ENCODE data around the gene TASP1.
"Not testable (repeated sequence)": the region's sequence is repeated elsewhere in the genome, so short reads cannot be mapped to it uniquely, and the experiment has no call there.

TASP1 gene

DNA sequence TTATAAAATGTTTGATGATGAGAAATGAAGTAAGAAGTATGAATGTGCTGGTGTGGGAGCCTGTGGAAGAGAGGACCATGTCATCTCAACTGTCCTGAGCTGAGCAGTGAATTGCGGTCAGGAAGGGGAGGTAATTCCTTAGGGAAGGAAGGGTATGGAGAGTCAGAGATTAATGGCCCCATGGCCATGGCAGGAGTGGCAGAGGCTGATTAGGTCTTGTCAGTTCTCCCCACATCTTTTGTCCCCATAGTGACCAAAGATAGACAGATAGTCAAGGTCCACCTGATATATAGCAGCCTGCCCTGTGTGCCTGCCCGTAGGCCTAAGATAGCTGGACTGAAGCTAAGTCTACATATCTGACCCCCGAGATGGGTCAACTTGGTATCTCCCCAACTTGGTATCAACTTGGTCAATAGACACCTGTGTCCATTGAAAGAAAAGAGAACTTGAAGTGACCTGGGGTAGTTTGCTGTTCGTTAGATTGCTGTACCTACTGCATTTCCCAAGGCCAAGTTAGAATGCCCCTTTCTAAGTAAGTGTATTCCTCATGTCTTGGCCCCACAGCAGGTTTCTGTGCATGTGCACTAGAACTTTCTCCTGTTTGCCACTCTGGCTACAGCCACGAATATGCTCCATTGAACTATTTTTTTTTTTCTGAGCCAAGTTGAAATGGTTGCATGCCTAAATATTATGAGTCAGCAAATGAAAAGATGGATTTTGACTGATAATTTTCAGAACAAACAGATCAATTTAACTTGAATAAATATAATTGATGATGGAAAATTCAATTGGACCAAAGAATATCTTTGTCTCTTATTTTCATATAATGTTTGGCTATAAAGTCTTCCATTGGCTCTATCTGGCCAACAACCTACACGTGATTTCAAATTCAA lies 274.2 kb downstream of the TASP1 start:
- no peak for TF ChIP-seq CTCF (IDR thresholded peaks at IDR 0.05; ENCODE audit: insufficient read depth, low read length, poor library complexity, severe bottlenecking)
- H3K4me3 ChIP-seq (replicated peaks; ENCODE audit: low read depth, low read length): no peak overlapping the region
- H3K27me3 ChIP-seq (replicated peaks; ENCODE audit: control insufficient read depth, insufficient read depth, low read length): no peaks in the 10 kb centered on the region
- no peaks in the 10 kb centered on the region for H3K36me3 ChIP-seq (ENCODE audit: control insufficient read depth, insufficient read depth, low read length)
- no peak for DNase-seq (ENCODE audit: extremely low read depth, insufficient read length)

DNA sequence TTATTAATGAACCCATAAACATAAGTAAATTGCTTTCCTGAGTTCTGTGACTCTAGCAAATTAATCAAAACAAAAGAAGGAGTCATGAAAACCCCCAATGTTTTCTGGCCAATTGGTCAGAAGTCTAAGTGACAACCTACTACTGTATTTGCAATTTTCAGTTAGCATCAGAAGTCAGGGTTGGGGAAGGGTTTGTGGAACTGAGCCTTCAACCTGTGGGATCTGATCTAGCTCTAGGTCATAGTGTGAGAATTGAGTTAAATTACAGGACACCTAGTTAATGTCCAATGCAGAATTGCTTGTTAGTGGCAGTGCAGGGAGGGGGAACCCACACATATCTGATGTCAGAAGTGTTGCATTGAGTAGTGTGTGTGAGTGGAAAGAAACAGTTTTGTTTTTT lies 275.3 kb downstream of the TASP1 start:
- DNase-seq (ENCODE audit: extremely low read depth, insufficient read length): no peak
- Histone ChIP-seq H3K4me3 (replicated peaks; ENCODE audit: low read depth, low read length) (no peak overlapping the region), H3K36me3 (ENCODE audit: control insufficient read depth, insufficient read depth, low read length) (no peaks in the 10 kb centered on the region), H3K27me3 (replicated peaks; ENCODE audit: control insufficient read depth, insufficient read depth, low read length) (no peaks in the 10 kb centered on the region)
- TF ChIP-seq CTCF (IDR thresholded peaks at IDR 0.05; ENCODE audit: insufficient read depth, low read length, poor library complexity, severe bottlenecking): no peak

DNA sequence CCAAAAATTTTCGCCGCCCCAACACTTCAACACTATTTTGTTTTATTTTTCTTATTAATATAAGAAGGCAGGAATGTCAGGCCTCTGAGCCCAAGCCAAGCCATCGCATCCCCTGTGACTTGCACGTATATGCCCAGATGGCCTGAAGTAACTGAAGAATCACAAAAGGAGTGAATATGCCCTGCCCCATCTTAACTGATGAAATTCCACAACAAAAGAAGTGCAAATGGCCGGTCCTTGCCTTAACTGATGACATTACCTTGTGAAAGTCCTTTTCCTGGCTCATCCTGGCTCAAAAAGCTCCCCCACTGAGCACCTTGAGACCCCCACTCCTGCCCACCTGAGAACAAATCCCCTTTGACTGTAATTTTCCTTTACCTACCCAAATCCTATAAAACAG lies 276.6 kb downstream of the TASP1 start:
- H3K36me3 ChIP-seq (ENCODE audit: control insufficient read depth, insufficient read depth, low read length); H3K27me3 ChIP-seq (replicated peaks; ENCODE audit: control insufficient read depth, insufficient read depth, low read length); H3K4me3 ChIP-seq (replicated peaks; ENCODE audit: low read depth, low read length); DNase-seq (ENCODE audit: extremely low read depth, insufficient read length): not testable (repeated sequence)

GRCh38 chr20:13358936-13359335 lies 279.8 kb downstream of the TASP1 start:
- H3K36me3 ChIP-seq (ENCODE audit: control insufficient read depth, insufficient read depth, low read length); H3K27me3 ChIP-seq (replicated peaks; ENCODE audit: control insufficient read depth, insufficient read depth, low read length); DNase-seq (ENCODE audit: extremely low read depth, insufficient read length); H3K4me3 ChIP-seq (replicated peaks; ENCODE audit: low read depth, low read length): not testable (repeated sequence)

- H3K4me3 ChIP-seq (replicated peaks; ENCODE audit: low read depth, low read length); H3K36me3 ChIP-seq (ENCODE audit: control insufficient read depth, insufficient read depth, low read length); DNase-seq (ENCODE audit: extremely low read depth, insufficient read length); H3K27me3 ChIP-seq (replicated peaks; ENCODE audit: control insufficient read depth, insufficient read depth, low read length): not testable (repeated sequence)
These were observed 280.9 kb downstream of the TASP1 start for GRCh38 chr20:13357782-13358181.

DNA sequence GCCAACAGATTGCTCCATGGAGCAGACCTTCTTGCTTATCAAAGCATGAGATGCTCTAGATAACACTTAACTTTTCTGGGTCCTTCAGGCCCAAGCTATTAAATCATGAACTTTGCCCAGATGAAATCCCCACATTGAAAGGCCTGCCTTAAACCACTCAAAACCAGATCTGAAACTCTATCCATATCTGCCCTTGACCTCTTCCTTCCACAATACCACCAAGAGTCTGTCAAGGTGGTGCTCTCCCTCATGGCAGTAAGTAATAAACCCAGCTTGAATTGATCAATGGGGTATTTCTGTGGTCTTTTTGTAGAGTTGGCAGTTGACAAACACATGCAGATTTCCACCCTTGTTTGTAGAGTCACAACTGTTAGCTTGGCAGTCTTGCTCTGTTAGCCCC lies 282.1 kb downstream of the TASP1 start:
- Histone ChIP-seq H3K4me3 (replicated peaks; ENCODE audit: low read depth, low read length) (no peak overlapping the region), H3K36me3 (ENCODE audit: control insufficient read depth, insufficient read depth, low read length) (no peaks in the 10 kb centered on the region), H3K27me3 (replicated peaks; ENCODE audit: control insufficient read depth, insufficient read depth, low read length) (no peaks in the 10 kb centered on the region)
- no peak for DNase-seq (ENCODE audit: extremely low read depth, insufficient read length)
- TF ChIP-seq CTCF (IDR thresholded peaks at IDR 0.05; ENCODE audit: insufficient read depth, low read length, poor library complexity, severe bottlenecking): no peak

DNA sequence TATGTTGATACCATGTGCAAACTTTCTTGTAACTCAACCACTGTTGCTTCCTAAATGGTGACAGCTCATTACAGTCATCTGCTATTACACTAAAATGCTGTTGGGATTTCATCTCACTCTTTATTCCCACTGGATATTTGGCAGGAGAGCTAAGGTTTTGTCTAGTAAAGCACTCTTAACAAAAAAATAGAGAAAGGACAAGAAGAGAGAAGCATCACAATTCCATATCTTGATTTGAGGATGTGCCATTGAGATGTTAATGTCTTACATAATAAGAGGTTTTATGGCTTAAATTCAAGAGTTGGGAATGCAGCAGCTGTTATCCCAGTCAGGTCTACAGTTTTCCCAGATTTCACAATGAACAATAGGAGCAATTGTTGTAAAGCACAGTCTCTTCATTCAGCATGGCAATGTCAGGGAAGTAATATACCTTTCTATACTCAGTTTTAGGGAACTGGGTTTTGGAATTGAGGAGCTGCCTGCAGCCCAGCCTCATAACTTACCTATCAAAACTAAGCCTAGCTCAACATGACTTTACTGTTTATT lies 282.7 kb downstream of the TASP1 start:
- Histone ChIP-seq H3K4me3 (replicated peaks; ENCODE audit: low read depth, low read length) (no peak overlapping the region), H3K36me3 (ENCODE audit: control insufficient read depth, insufficient read depth, low read length) (no peaks in the 10 kb centered on the region), H3K27me3 (replicated peaks; ENCODE audit: control insufficient read depth, insufficient read depth, low read length) (no peaks in the 10 kb centered on the region)
- TF ChIP-seq CTCF (IDR thresholded peaks at IDR 0.05; ENCODE audit: insufficient read depth, low read length, poor library complexity, severe bottlenecking): no peak
- no peak for DNase-seq (ENCODE audit: extremely low read depth, insufficient read length)

Data from GM06990 (cell line).